OCI-LY3 (cell line): ENCODE measurements around the gene CFAP74.

ENCODE experiments used
- CTCF ChIP-seq: fragments of 200-600, 300-600 bp; sonication (generic); IDR thresholded peaks from 2 replicates; pipeline ENCODE4 v1.5.1; 2014; ENCODE audit warnings: antibody characterized with exemption, low read length, low read depth
- EZH2phosphoT487 ChIP-seq: fragments of 200-600 bp; shearing (Covaris generic); IDR thresholded peaks from 2 replicates; pipeline ENCODE4 v1.6.1; 2018; ENCODE audit warnings: antibody characterized with exemption, mixed run types, low read depth

- TF ChIP-seq CTCF (no peak), EZH2phosphoT487 (no peak)
Measured at GRCh38 chr1:1874901-1875300, 128.7 kb downstream of the CFAP74 start.
